GM23338 (cell line): Measurements from ENCODE around the gene GRID1. TPM values are rescaled to one million over a fixed set of nuclear protein-coding genes. Genes with fewer than 3 reads are reported as not detected.

Experiments
- ATAC-seq: fragments of 200-7000 bp; cut with Tn5 transposase; 3 replicates; pipeline ENCODE4 v1.9.1; 2020
- DNase-seq: peaks from one replicate; pipeline ENCODE4 v3.0.0-alpha.2; 2015; ENCODE audit warnings: low spot score
- H2AFZ ChIP-seq: fragments of 200-600 bp; sonication (generic); 2 replicates; pipeline ENCODE4 v1.8.0; 2016; ENCODE audit warnings: antibody characterized with exemption, mild to moderate bottlenecking, moderate library complexity
- H3F3A ChIP-seq: fragments of 200-600 bp; sonication (generic); replicated peaks from 2 replicates; pipeline ENCODE4 v1.8.0; 2017; ENCODE audit warnings: antibody characterized with exemption, mixed run types, low read depth
- H3K27ac ChIP-seq: fragments of 200-600 bp; sonication (generic); 2 replicates; pipeline ENCODE4 v1.6.1; 2016; ENCODE audit warnings: low read depth
- H3K27me3 ChIP-seq: fragments of 200-600 bp; sonication (generic); 2 replicates; pipeline ENCODE4 v1.8.0; 2016; ENCODE audit warnings: mild to moderate bottlenecking, mixed run types, moderate library complexity; ENCODE audit not compliant: insufficient read depth
- H3K36me3 ChIP-seq: fragments of 200-600 bp; sonication (generic); 2 replicates; pipeline ENCODE4 v1.8.0; 2016; ENCODE audit warnings: mild to moderate bottlenecking; ENCODE audit not compliant: insufficient read depth
- H3K4me1 ChIP-seq: fragments of 200-600 bp; sonication (generic); 2 replicates; pipeline ENCODE4 v1.8.0; 2016; ENCODE audit warnings: mild to moderate bottlenecking, moderate library complexity; ENCODE audit not compliant: insufficient read depth
- H3K4me2 ChIP-seq: fragments of 200-600 bp; sonication (generic); 2 replicates; pipeline ENCODE4 v1.7.1; 2017; ENCODE audit warnings: mixed run types
- H3K4me3 ChIP-seq: fragments of 200-600 bp; sonication (generic); 2 replicates; pipeline ENCODE4 v1.6.1; 2016; ENCODE audit warnings: mixed run types
- H3K79me2 ChIP-seq: fragments of 200-600 bp; sonication (generic); replicated peaks from 2 replicates; pipeline ENCODE4 v1.8.0; 2017; ENCODE audit warnings: mild to moderate bottlenecking; ENCODE audit not compliant: insufficient read depth
- H3K9me2 ChIP-seq: fragments of 200-600 bp; sonication (generic); 2 replicates; pipeline ENCODE4 v1.8.0; 2017; ENCODE audit not compliant: insufficient read depth
- H4K20me1 ChIP-seq: fragments of 200-600 bp; sonication (generic); replicated peaks from 2 replicates; pipeline ENCODE4 v1.8.0; 2017; ENCODE audit warnings: mild to moderate bottlenecking; ENCODE audit not compliant: insufficient read depth
- H3K27ac Mint-ChIP-seq: 2 replicates; pipeline ENCODE4 v1.8.0; 2020; ENCODE audit warnings: inconsistent platforms, mild to moderate bottlenecking, moderate library complexity, mixed read lengths
- H3K27me3 Mint-ChIP-seq: 3 replicates; pipeline ENCODE4 v1.8.0; 2022; ENCODE audit warnings: low read depth, mild to moderate bottlenecking, moderate library complexity, mixed read lengths, inconsistent platforms; ENCODE audit not compliant: insufficient read depth, poor library complexity
- H3K36me3 Mint-ChIP-seq: 3 replicates; pipeline ENCODE4 v1.8.0; 2021; ENCODE audit warnings: low read depth, mild to moderate bottlenecking, inconsistent platforms, moderate library complexity, mixed read lengths
- H3K4me1 Mint-ChIP-seq: 3 replicates; pipeline ENCODE4 v1.8.0; 2020; ENCODE audit warnings: mild to moderate bottlenecking, inconsistent platforms, mixed read lengths
- H3K4me3 Mint-ChIP-seq: 3 replicates; pipeline ENCODE4 v1.8.0; 2021; ENCODE audit warnings: moderate library complexity, mild to moderate bottlenecking, inconsistent platforms, mixed read lengths
- H3K9me3 Mint-ChIP-seq: 3 replicates; pipeline ENCODE4 v1.8.0; 2020; ENCODE audit warnings: moderate library complexity, mild to moderate bottlenecking, inconsistent platforms, mixed read lengths
- CREB1 ChIP-seq: fragments of 250-450 bp; sonication (Bioruptor Pico); IDR thresholded peaks from 2 replicates; pipeline ENCODE4 v1.5.0; 2020; ENCODE audit warnings: low read depth, mild to moderate bottlenecking, moderate library complexity
- CTCF ChIP-seq, 2 experiments: fragments of 200-600 bp in 1 of 2; sonication (generic) in 1 of 2; conservative IDR thresholded peaks; 2 replicates each; pipeline versions ENCODE4 v1.5.1 to v1.6.1; 2016 to 2017; ENCODE audit warnings: antibody characterized with exemption in 2 of 2, low read depth in 2 of 2, mild to moderate bottlenecking in 2 of 2, moderate library complexity in 1 of 2
- ETS1 ChIP-seq: IDR thresholded peaks from 2 replicates; pipeline ENCODE4 v1.6.1; 2016; ENCODE audit warnings: antibody characterized with exemption
- EZH2 ChIP-seq: fragments of 200-600 bp; sonication (generic); IDR thresholded peaks from one replicate; pipeline ENCODE4 v1.8.0; 2017; ENCODE audit warnings: antibody characterized with exemption, mild to moderate bottlenecking, low read depth; ENCODE audit not compliant: unreplicated experiment
- EZH2phosphoT487 ChIP-seq: fragments of 200-600 bp; sonication (generic); IDR thresholded peaks from one replicate; pipeline ENCODE4 v1.8.1; 2018; ENCODE audit warnings: antibody characterized with exemption; ENCODE audit not compliant: unreplicated experiment
- JUNB ChIP-seq: IDR thresholded peaks from one replicate; pipeline ENCODE4 v1.6.1; 2016; ENCODE audit warnings: antibody characterized with exemption; ENCODE audit not compliant: unreplicated experiment
- NANOG ChIP-seq: IDR thresholded peaks from 2 replicates; pipeline ENCODE4 v1.6.1; 2016; ENCODE audit warnings: antibody characterized with exemption, borderline replicate concordance
- REST ChIP-seq: IDR thresholded peaks from one replicate; pipeline ENCODE4 v1.6.1; 2018; ENCODE audit warnings: antibody characterized with exemption; ENCODE audit not compliant: unreplicated experiment
- STAT1 ChIP-seq: IDR thresholded peaks from one replicate; pipeline ENCODE4 v1.6.1; 2016; ENCODE audit warnings: antibody characterized with exemption; ENCODE audit not compliant: unreplicated experiment
- ZNF114 ChIP-seq: fragments of 250-450 bp; sonication (Bioruptor Pico); IDR thresholded peaks from 2 replicates; pipeline ENCODE4 v1.5.0; 2020; ENCODE audit warnings: mild to moderate bottlenecking, moderate library complexity
- ZNF331 ChIP-seq: fragments of 250-450 bp; sonication (Bioruptor Pico); IDR thresholded peaks from 2 replicates; pipeline ENCODE4 v1.5.0; 2020; ENCODE audit warnings: low read depth, mild to moderate bottlenecking, moderate library complexity
- ZNF462 ChIP-seq: fragments of 250-450 bp; sonication (Bioruptor Pico); IDR thresholded peaks from 2 replicates; pipeline ENCODE4 v1.5.0; 2020; ENCODE audit warnings: mild to moderate bottlenecking, moderate library complexity
- polyA plus RNA-seq: library from polyadenylated mRNA; unstranded; fragments of >200 nt; fragmentation: Nextera tagmentation; extraction: Ambion mirVana; gene quantifications from 2 replicates; pipeline ENCODE4 v1.2.1, GENCODE V29; 2016
- total RNA-seq: library from RNA; depleted of rRNA; stranded (reverse); fragments of >200 nt; shearing (Covaris generic); gene quantifications from 2 replicates; pipeline ENCODE4 v1.2.3, GENCODE V29; 2014

The GRID1 gene
- total and polyA plus RNA-seq, 2 experiments from 2014 or later: 0.14 to 0.15 TPM

GRCh38 chr10:86074294-86074693 lies 292.3 kb downstream of the GRID1 start:
- Mint-ChIP-seq H3K27ac (no peak overlapping the region), H3K4me1 (peaks cover 4% of the 10 kb centered on the region; the same call in 2 of the 3 replicates), H3K36me3 (peaks cover 7% of the 10 kb centered on the region), H3K9me3 (peaks cover 63% of the 10 kb centered on the region), H3K4me3 (no peak overlapping the region), H3K27me3 (peaks cover 4% of the 10 kb centered on the region)
- H3F3A ChIP-seq: no peaks in the 10 kb centered on the region
- H3K36me3 ChIP-seq: no peaks in the 10 kb centered on the region
- H4K20me1 ChIP-seq: no peaks in the 10 kb centered on the region
- TF ChIP-seq ZNF331 (CRISPR knock-in tag) (no peak), STAT1 (no peak), CREB1 (CRISPR knock-in tag) (no peak), ZNF462 (no peak), ETS1 (no peak), NANOG (no peak), EZH2phosphoT487 (no peak), JUNB (no peak), ZNF114 (CRISPR knock-in tag) (no peak), REST (no peak), EZH2 (no peak), CTCF (conservative IDR thresholded peaks at IDR 0.05; ENCODE audit: low read depth in 2 of 2) (no peak)
- no peaks in the 10 kb centered on the region for H3K79me2 ChIP-seq
- H3K9me2 ChIP-seq: no peaks in the 10 kb centered on the region
- no peak for DNase-seq
- H2AFZ ChIP-seq: no peak overlapping the region
- no peak for ATAC-seq
- H3K27ac ChIP-seq: no peak overlapping the region
- no peaks in the 10 kb centered on the region for H3K4me1 ChIP-seq
- no peaks in the 10 kb centered on the region for H3K27me3 ChIP-seq
- no peak overlapping the region for H3K4me3 ChIP-seq
- no peak overlapping the region for H3K4me2 ChIP-seq
